Upper lobe of right lung (tissue), 1 donor: ENCODE measurements around the gene MYCN. TPM values are rescaled to one million over a fixed set of nuclear protein-coding genes. Genes with fewer than 3 reads are reported as not detected.
"Not testable (repeated sequence)": the region's sequence is repeated elsewhere in the genome, so short reads cannot be mapped to it uniquely, and the experiment has no call there.

Source experiments
- ATAC-seq: fragments of 200-7000 bp; cut with Tn5 transposase; one replicate; pipeline ENCODE4 v1.9.1; 2020; ENCODE audit warnings: mild to moderate bottlenecking, moderate library complexity
- DNase-seq: peaks from one replicate; pipeline ENCODE4 v3.0.0-alpha.2; 2020
- H3K27ac ChIP-seq: fragments of 200-600 bp; one replicate; pipeline ENCODE4 v1.8.0; 2022
- H3K27me3 ChIP-seq: fragments of 200-600 bp; one replicate; pipeline ENCODE4 v1.8.0; 2022; ENCODE audit warnings: mild to moderate bottlenecking
- H3K36me3 ChIP-seq: fragments of 200-600 bp; one replicate; pipeline ENCODE4 v1.8.0; 2022
- H3K4me1 ChIP-seq: fragments of 200-600 bp; one replicate; pipeline ENCODE4 v1.8.0; 2022
- H3K4me3 ChIP-seq: fragments of 200-600 bp; one replicate; pipeline ENCODE4 v1.8.0; 2022; ENCODE audit warnings: mild to moderate bottlenecking
- H3K9me3 ChIP-seq: fragments of 200-600 bp; one replicate; pipeline ENCODE4 v1.8.0; 2022
- intact Hi-C: fragments of 100-400 bp; cut with DNase I; formaldehyde crosslinking; loops from one replicate; pipeline ENCODE4 v1.11.0; 2022
- total RNA-seq: library from RNA; stranded (reverse); fragmentation: NEBNext Ultra II Directional; extraction: Animal tissue kit (Norgen Biotek cat#: 25700); gene quantifications from one replicate; pipeline ENCODE4 v1.2.1, GENCODE V29; 2021
- TF ChIP-seq, protein P1 (sequence below): fragments of 200-600 bp; IDR thresholded peaks from one replicate; pipeline ENCODE4 v1.8.0; 2022; ENCODE audit warnings: antibody characterized with exemption
- donor health status: DM: no; HTN: yes; CAD: no; lungs with severe emphysema.

Gene MYCN
- total RNA-seq, 1 donor from 2014 or later: 0.49 TPM

DNA sequence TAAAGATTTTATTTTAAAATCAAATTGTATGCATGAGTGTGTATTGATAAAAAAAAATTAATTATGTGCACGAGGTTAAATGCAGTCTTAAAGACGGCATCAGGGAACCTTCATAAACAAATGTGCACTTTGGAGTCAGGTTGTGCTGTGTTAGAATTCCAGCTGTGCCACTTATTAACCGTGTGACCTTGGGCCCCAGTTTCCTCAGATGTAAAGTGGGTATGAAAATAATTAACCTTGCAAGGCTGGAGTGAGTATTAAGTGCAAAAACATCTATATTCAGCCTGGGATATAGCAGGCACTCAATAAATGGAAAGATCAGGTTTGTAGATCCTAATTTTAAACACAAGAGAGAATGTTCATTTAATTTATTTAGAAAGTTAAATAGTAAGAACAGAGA, 14.5 kb upstream of the MYCN start:
- no peak overlapping the region for H3K27ac ChIP-seq
- no peak for DNase-seq
- H3K9me3 ChIP-seq: no peaks in the 10 kb centered on the region
- intact Hi-C loops: no loop called here
- no peaks in the 10 kb centered on the region for H3K27me3 ChIP-seq
- TF ChIP-seq, protein P1, sequence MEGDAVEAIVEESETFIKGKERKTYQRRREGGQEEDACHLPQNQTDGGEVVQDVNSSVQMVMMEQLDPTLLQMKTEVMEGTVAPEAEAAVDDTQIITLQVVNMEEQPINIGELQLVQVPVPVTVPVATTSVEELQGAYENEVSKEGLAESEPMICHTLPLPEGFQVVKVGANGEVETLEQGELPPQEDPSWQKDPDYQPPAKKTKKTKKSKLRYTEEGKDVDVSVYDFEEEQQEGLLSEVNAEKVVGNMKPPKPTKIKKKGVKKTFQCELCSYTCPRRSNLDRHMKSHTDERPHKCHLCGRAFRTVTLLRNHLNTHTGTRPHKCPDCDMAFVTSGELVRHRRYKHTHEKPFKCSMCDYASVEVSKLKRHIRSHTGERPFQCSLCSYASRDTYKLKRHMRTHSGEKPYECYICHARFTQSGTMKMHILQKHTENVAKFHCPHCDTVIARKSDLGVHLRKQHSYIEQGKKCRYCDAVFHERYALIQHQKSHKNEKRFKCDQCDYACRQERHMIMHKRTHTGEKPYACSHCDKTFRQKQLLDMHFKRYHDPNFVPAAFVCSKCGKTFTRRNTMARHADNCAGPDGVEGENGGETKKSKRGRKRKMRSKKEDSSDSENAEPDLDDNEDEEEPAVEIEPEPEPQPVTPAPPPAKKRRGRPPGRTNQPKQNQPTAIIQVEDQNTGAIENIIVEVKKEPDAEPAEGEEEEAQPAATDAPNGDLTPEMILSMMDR: no peak
- H3K4me3 ChIP-seq: no peak overlapping the region
- H3K36me3 ChIP-seq: no peaks in the 10 kb centered on the region
- H3K4me1 ChIP-seq: no peaks in the 10 kb centered on the region
- no peak for ATAC-seq

DNA sequence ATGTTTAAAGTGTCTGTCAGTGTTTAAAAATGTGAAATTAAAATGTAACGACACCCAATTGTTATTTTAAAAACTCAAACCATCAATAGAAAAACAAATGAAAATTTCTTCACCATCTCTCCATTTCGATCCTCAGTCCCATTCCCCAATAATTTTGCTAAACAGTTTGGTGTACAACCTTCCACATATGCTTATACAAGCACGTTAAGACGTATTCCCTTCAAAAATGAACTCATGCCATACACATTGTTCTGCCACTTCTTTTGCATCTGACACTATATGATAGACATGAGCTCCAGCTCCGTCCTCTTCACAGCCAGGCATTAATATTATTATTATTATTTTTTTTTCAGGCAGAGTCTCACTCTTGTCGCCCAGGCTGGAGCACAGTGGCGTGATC, 14.1 kb upstream of the MYCN start:
- no peak for DNase-seq
- H3K9me3 ChIP-seq: no peaks in the 10 kb centered on the region
- no peak overlapping the region for H3K4me3 ChIP-seq
- H3K27ac ChIP-seq: no peak overlapping the region
- TF ChIP-seq, protein P1: no peak
- no peaks in the 10 kb centered on the region for H3K36me3 ChIP-seq
- ATAC-seq: no peak
- no peaks in the 10 kb centered on the region for H3K27me3 ChIP-seq
- H3K4me1 ChIP-seq: no peaks in the 10 kb centered on the region
- intact Hi-C loops: no loop called here

DNA sequence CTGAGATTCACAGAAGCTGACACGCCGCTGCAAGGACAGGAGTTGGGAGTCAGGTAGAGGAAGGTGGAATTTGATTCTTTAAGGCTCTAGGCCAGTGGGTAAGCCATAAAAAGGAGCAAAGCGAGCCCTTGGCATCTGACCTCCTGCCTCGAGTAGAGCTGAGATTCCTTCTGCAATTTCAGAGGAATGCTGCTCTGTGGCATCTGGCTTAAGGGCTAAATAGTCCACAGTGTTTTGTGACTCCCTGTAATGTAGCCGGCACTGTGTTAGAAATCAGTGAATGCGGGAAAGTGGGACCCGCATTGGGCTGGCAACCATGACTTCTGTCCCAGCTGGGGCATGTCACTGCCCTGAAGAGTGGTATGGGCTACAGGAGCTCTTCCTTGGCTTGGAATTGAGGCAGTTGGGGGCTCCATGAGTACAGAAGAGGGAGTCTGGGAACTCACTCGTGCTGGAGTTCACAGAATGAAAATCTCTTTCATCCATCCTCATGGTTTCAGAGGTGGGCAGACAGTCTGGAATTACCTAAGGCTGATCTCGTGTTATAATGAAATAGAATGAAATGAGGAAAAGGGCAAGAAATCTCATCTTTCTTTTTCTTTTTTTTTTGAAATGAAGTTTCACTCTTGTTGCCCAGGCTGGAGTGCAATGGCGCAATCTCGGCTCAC, 12.7 kb upstream of the MYCN start:
- ATAC-seq (no peak), DNase-seq (no peak)
- H3K27ac ChIP-seq: no peak overlapping the region
- TF ChIP-seq, protein P1: no peak
- no peaks in the 10 kb centered on the region for H3K36me3 ChIP-seq
- intact Hi-C loops: no loop called here
- H3K27me3 ChIP-seq: no peaks in the 10 kb centered on the region
- H3K4me3 ChIP-seq: no peak overlapping the region
- H3K9me3 ChIP-seq: no peaks in the 10 kb centered on the region
- H3K4me1 ChIP-seq: no peaks in the 10 kb centered on the region

DNA sequence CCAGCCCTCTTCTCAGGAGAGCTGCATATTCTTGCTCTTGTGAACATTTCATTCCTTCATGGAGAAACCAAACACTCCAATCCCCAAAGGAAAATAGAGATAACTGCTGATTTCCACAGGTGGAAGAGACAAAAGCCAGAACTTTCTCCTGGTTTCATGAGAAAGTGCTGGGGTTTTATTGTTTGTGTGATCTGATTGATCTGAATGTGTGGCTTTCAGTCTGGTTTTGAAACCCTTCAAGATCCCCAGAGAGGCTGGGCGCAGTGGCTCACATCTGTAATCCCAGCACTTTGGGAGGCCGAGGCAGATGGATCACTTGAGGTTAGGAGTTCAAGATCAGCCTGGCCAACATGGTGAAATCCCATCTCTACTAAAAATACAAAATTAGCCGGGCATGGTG, 11.3 kb upstream of the MYCN start:
- DNase-seq, H3K27ac ChIP-seq, H3K9me3 ChIP-seq, intact Hi-C loops, H3K4me3 ChIP-seq, H3K4me1 ChIP-seq, H3K27me3 ChIP-seq, H3K36me3 ChIP-seq, ATAC-seq: not testable (repeated sequence)

DNA sequence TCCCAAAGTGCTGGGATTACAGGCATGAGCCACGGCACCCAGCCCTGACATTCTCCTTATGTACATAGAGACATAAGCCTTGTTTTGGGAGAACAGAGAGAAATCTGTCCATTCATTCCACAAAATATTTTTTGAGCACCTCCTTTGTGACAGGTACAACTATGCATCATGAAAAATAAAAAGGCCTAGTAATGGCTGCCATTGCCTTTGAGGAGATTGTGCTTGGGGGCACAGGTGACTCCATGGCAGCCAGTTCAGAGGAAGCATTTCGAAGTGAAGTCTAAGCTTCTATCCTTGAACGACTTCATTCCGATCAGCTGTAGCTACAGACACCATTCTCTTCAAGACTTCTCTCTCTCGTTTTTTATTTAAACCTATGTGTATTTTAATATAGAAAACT, 10.5 kb upstream of the MYCN start:
- intact Hi-C loops: no loop called here
- Histone ChIP-seq H3K27ac (no peak overlapping the region), H3K9me3 (no peaks in the 10 kb centered on the region), H3K4me3 (no peak overlapping the region), H3K4me1 (no peaks in the 10 kb centered on the region), H3K27me3 (no peaks in the 10 kb centered on the region), H3K36me3 (no peaks in the 10 kb centered on the region)
- DNase-seq: no peak
- TF ChIP-seq, protein P1: no peak
- no peak for ATAC-seq

DNA sequence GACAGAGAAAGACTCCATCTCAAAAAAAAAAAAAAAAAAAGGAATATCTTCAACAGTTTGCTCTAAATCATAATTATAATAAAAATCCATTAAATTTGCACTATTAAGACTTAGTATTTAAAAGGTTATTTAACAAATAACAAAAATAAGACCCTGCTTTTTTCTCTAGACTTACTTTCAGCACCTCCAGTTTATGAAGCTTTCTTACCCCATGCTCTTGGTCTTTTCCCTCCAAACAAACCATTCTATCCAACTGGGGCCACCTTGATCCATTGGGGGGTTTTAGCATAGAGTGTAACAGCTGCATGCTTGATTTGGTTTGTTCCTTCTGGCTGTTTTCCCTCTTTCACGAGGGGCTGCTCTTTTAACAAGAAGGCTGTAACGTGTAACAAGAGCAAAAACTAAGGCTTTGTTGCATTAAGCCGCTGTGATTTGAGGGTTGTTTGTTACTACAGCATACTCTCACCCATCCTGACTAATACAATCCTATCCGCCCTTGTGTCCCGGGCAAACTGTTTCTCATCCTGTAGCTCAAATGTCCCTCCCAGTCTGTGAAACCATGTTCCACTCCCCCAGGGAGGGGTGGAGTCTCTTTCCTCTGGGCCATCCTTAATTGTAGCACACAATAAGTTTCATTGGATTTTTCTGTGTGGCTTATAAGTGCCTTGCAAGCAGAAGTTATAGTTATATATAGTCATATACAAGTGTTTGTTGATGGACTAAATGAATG, 9.6 kb upstream of the MYCN start:
- Histone ChIP-seq H3K27me3 (no peaks in the 10 kb centered on the region), H3K27ac (no peak overlapping the region), H3K36me3 (no peaks in the 10 kb centered on the region), H3K4me1 (no peaks in the 10 kb centered on the region), H3K4me3 (no peak overlapping the region), H3K9me3 (no peaks in the 10 kb centered on the region)
- no peak for ATAC-seq
- TF ChIP-seq, protein P1: no peak
- intact Hi-C loops: no loop called here
- no peak for DNase-seq
